Stimulated activated CD4-positive, alpha-beta T cell treated with anti-CD3 and anti-CD28 coated beads, Interleukin-15, amount 100 ng/mL, for 1 hour (primary cell): ENCODE results near the gene ARHGEF17.
"Not testable (repeated sequence)": the region's sequence is repeated elsewhere in the genome, so short reads cannot be mapped to it uniquely, and the experiment has no call there.

Source experiments
- DNase-seq, 2 donors: peaks; one replicate each; pipeline ENCODE4 v3.0.0-alpha.2; 2020; ENCODE audit warnings: low read depth in 1 of 2, low spot score in 1 of 2

The ARHGEF17 gene

GRCh38 chr11:73273222-73273895, 34.7 kb upstream of the ARHGEF17 start:
- DNase-seq = no peak

- DNase-seq = not testable (repeated sequence)
These were observed 33.9 kb upstream of the ARHGEF17 start for GRCh38 chr11:73274191-73274590.

GRCh38 chr11:73274722-73275380, 33.2 kb upstream of the ARHGEF17 start:
- DNase-seq = no peak

- DNase-seq = no peak
These were observed 32.7 kb upstream of the ARHGEF17 start for GRCh38 chr11:73275381-73275750.

GRCh38 chr11:73277467-73277866, 30.6 kb upstream of the ARHGEF17 start:
- no peak for DNase-seq

- no peak for DNase-seq
These were observed 27.4 kb upstream of the ARHGEF17 start for GRCh38 chr11:73280626-73281025.

GRCh38 chr11:73281201-73281741, 26.8 kb upstream of the ARHGEF17 start:
- no peak for DNase-seq

- DNase-seq = no peak
These were observed 26.0 kb upstream of the ARHGEF17 start for GRCh38 chr11:73281796-73282660.

GRCh38 chr11:73283276-73284000, 24.6 kb upstream of the ARHGEF17 start:
- DNase-seq = no peak

- no peak for DNase-seq
These were observed 24.0 kb upstream of the ARHGEF17 start for GRCh38 chr11:73284106-73284505.

- no peak for DNase-seq
These were observed 22.4 kb upstream of the ARHGEF17 start for GRCh38 chr11:73285721-73286120.

GRCh38 chr11:73286240-73286810, 21.8 kb upstream of the ARHGEF17 start:
- no peak for DNase-seq

GRCh38 chr11:73287400-73288101, 20.5 kb upstream of the ARHGEF17 start:
- DNase-seq = no peak

GRCh38 chr11:73288192-73288872, 19.7 kb upstream of the ARHGEF17 start:
- DNase-seq = no peak

GRCh38 chr11:73288873-73289707, 19.0 kb upstream of the ARHGEF17 start:
- DNase-seq = no peak

GRCh38 chr11:73290536-73290935, 17.5 kb upstream of the ARHGEF17 start:
- DNase-seq = no peak

GRCh38 chr11:73291196-73291595, 16.9 kb upstream of the ARHGEF17 start:
- DNase-seq = no peak

- DNase-seq = no peak
These were observed 16.1 kb upstream of the ARHGEF17 start for GRCh38 chr11:73291781-73292524.
